ENCODE results near the gene ALDH8A1. TPM values are rescaled to one million over a fixed set of nuclear protein-coding genes. Genes with fewer than 3 reads are reported as not detected.

ALDH8A1 gene
- total RNA-seq, 1 donor from 2014 or later: 0.30 TPM

GRCh38 chr6:134875367-134875766 is 74.5 kb downstream of the ALDH8A1 start:
- H3K4me1 Mint-ChIP-seq (ENCODE audit: unreplicated experiment): peaks cover 8% of the 10 kb centered on the region
- H3K4me3 Mint-ChIP-seq (ENCODE audit: unreplicated experiment): no peak overlapping the region
- no peaks in the 10 kb centered on the region for H3K36me3 Mint-ChIP-seq (ENCODE audit: unreplicated experiment)
- no peak overlapping the region for H3K27ac Mint-ChIP-seq (ENCODE audit: unreplicated experiment)
- no peaks in the 10 kb centered on the region for H3K9me3 Mint-ChIP-seq (ENCODE audit: unreplicated experiment)
- DNase-seq (ENCODE audit: extremely low spot score, unreplicated experiment): no peak
- no peak for TF ChIP-seq CTCF (IDR thresholded peaks at IDR 0.05)
- H3K27me3 Mint-ChIP-seq (ENCODE audit: unreplicated experiment): no peaks in the 10 kb centered on the region

GRCh38 chr6:134873500-134874388 is 76.2 kb downstream of the ALDH8A1 start:
- Mint-ChIP-seq H3K9me3 (ENCODE audit: unreplicated experiment) (no peaks in the 10 kb centered on the region), H3K4me1 (ENCODE audit: unreplicated experiment) (peaks cover 8% of the 10 kb centered on the region), H3K27me3 (ENCODE audit: unreplicated experiment) (no peaks in the 10 kb centered on the region)

GRCh38 chr6:134870677-134871498 is 79.0 kb downstream of the ALDH8A1 start:
- H3K36me3 Mint-ChIP-seq (ENCODE audit: unreplicated experiment): no peaks in the 10 kb centered on the region
- no peaks in the 10 kb centered on the region for H3K27me3 Mint-ChIP-seq (ENCODE audit: unreplicated experiment)
- no peak for DNase-seq (ENCODE audit: extremely low spot score, unreplicated experiment)
- TF ChIP-seq CTCF (IDR thresholded peaks at IDR 0.05): no peak
- no peaks in the 10 kb centered on the region for H3K9me3 Mint-ChIP-seq (ENCODE audit: unreplicated experiment)
- H3K4me3 Mint-ChIP-seq (ENCODE audit: unreplicated experiment): no peak overlapping the region
- no peak overlapping the region for H3K27ac Mint-ChIP-seq (ENCODE audit: unreplicated experiment)
- no peaks in the 10 kb centered on the region for H3K4me1 Mint-ChIP-seq (ENCODE audit: unreplicated experiment)

More at GRCh38 chr6:134873500-134874388, 76.2 kb downstream of the ALDH8A1 start:
- no peak for DNase-seq (ENCODE audit: extremely low spot score, unreplicated experiment)
- no peak overlapping the region for H3K27ac Mint-ChIP-seq (ENCODE audit: unreplicated experiment)
- TF ChIP-seq CTCF (IDR thresholded peaks at IDR 0.05): no peak
- H3K36me3 Mint-ChIP-seq (ENCODE audit: unreplicated experiment): no peaks in the 10 kb centered on the region
- H3K4me3 Mint-ChIP-seq (ENCODE audit: unreplicated experiment): no peak overlapping the region

GRCh38 chr6:134868812-134869211 is 81.1 kb downstream of the ALDH8A1 start:
- no peaks in the 10 kb centered on the region for H3K4me1 Mint-ChIP-seq (ENCODE audit: unreplicated experiment)
- H3K4me3 Mint-ChIP-seq (ENCODE audit: unreplicated experiment): no peak overlapping the region
- H3K27ac Mint-ChIP-seq (ENCODE audit: unreplicated experiment): no peak overlapping the region
- H3K27me3 Mint-ChIP-seq (ENCODE audit: unreplicated experiment): no peaks in the 10 kb centered on the region
- no peaks in the 10 kb centered on the region for H3K36me3 Mint-ChIP-seq (ENCODE audit: unreplicated experiment)
- TF ChIP-seq CTCF (IDR thresholded peaks at IDR 0.05): no peak
- no peak for DNase-seq (ENCODE audit: extremely low spot score, unreplicated experiment)
- H3K9me3 Mint-ChIP-seq (ENCODE audit: unreplicated experiment): no peaks in the 10 kb centered on the region

Small RNA genes lying within 50 kb of the gene (microRNA-seq; reads per million reads assigned to microRNA genes)
- not detected for gene MIR3662 (ENCODE audit: unreplicated experiment)

Other genes with a start within 250 kb of the ALDH8A1 start
- gene HBS1L, start 104.7 kb upstream of the ALDH8A1 start, total RNA-seq: 71.4 and 77.7 TPM in 2 replicates
- gene MYB, start 231.2 kb upstream of the ALDH8A1 start, total RNA-seq: 0.83 and 0.86 TPM in 2 replicates

All from osteocyte (in vitro differentiated cells).